HG03469 (cell line): Measurements from ENCODE around the gene DENND5A.
"Not testable (repeated sequence)": the region's sequence is repeated elsewhere in the genome, so short reads cannot be mapped to it uniquely, and the experiment has no call there.

Experiments
- ATAC-seq: cut with Tn5 transposase; IDR thresholded peaks from one replicate; pipeline ENCODE4 v1.9.1; 2021; ENCODE audit warnings: mild to moderate bottlenecking, moderate library complexity, moderate number of reproducible peaks; ENCODE audit not compliant: unreplicated experiment

DENND5A gene

DNA sequence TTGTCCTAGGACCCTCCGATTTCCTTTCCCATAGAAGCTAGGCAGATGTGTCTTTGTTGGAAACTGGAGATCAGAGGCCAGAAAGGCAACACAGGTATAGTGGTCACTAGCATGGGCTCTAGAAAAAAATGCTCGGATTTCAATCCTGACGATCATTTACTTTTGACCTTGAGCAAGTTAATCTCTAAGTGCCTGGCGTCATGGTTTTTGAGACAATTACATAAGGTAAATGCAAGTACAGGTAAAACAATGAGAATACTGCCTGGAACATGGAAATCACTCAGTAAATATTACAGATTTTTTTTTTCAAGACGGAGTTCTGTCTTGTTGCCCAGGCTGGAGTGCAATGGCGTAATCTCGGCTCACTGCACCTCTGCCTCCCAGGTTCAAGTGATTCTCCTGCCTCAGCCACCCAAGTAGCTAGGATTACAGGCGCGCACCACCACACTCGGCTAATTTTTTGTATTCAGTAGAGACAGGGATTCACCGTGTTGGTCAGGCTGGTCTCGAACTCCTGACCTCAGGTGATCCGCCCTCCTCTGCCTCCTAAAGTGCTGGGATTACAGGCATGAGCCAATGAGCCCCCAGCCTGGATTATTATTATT lies 1.1 kb upstream of the DENND5A start:
- no peak for ATAC-seq

DNA sequence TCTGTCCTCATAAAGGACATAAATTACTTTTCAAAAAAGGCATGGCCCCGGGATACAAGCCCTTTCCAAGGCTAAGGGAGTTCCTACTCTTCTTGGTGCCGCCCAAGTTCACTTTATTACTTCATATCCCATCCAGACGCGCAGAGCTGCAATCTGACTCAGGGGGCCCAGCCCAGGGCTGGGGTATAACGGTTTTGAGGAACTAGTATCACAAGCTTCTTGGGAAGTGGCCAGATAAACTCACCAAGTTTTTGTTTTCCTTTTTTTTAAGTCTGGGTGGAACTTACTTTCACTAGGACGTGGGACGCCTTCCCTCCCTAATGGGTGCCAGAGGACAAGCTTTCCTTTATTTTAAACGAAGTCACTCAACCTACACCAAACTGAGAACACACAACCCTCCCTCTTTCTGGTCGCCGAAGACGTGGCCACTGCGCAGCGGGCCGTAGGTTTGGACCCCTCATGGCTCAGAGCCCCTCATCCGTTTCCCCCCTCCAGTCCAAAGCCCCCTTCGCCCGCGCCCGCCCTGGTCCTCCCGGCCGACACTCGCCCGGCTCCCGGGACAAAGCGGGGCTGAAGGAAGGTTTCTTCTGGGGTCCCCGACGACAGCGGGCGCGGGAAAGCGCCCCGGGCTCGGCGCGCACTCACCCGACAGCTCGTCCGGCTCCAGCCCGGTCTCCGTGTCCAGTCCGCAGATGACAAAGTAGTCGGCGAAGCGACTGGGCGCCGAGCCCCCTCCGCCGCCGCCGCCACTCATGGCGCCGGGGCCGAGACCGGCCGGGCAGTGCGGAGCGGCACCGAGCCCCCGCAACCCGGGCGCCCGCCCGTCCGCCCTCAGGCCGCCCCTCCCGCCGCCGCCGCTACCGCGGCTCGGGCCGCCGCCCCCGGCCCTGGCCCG lies 587 bp downstream of the DENND5A start:
- ATAC-seq, result no peak

DNA sequence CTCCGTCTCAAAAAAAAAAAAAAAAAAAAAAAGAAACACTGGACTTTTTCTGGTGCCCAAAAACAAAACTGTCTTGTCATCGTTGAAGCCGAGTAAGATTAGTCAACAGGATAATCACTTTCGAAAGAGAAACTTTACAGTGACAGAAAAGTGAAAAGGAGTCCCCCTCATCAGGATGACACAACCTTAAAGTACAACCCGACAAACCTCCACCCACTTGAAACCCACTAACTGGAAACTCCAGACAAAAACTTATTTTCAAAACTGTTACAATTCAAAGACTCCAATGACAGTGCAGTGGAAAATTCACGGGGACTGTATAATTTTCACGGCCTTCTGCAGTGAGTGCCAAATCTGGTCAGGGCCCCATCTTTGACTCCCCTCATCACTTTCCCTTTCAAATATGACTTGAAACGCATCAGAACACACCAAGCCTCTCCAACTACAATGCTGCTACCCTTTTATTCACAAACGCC lies 1.3 kb downstream of the DENND5A start:
- ATAC-seq, result peak; percentile 34

DNA sequence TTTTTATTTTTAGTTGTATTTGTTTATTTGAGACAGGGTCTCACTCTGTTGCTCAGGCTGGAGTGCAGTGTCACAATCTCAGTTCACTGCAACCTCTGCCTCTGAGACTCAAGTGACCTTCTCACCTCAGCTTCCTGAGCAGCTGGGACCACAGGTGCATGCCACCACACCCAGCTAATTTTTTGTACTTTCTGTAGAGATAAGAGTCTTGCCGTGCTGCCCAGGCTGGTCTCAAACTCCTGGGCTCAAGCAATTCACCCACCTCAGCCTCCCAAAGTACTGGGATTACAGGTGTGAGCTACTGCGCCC lies 4.4 kb downstream of the DENND5A start:
- not testable (repeated sequence) for ATAC-seq

DNA sequence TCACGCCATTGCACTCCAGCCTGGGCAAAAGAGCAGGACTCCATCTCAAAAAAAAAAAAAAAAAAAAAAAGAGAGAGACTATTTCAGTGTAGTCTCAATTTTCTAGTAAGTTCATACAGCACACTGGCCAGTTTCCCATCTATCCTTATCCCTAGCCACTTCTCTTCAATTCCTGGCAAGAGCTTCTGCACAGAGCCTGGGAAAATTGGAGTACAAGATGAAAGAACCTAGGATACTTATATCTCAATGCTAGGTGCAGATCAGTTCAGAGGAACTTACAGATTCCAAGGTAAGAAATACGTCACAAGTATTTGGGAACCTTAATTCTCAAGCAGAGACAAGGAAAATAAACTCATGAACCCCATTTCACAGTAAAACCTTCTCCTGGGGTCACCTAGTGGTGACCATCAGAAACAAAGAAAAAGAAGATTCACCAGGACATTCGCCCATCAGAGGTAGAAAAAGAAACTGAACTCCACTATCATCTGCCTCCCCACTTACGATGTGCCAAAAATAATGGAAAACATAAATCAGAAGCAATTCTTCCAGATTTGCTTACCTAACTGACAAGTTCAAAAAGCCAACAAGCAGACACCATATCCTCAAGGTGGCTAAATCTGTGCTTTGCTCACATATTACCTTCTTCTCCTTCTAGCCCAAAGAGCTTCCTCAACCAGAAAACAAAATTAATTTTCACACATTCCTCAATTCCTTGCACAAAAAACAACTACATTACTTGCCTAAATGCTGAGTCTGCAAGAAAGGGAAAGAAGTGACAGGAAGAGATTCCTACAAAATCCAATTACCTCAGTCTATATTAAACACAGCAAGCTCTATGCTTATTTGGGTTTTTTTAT lies 4.9 kb downstream of the DENND5A start:
- no peak for ATAC-seq

DNA sequence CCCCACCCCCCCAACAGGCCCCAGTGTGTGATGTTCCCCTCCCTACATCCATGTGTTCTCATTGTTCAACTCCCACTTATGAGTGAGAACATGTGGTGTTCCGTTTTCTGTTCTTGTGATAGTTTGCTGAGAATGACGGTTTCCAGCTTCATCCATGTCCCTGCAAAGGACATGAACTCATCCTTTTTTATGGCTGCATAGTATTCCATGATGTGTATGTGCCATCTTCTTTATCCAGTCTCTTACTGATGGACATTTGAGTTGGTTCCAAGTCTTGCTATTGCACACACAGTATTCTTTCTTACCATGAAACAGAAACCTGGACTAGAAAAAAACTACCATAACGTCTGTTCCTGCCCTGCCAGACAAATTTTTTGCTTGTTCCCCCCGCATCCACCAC lies 6.9 kb downstream of the DENND5A start:
- not testable (repeated sequence) for ATAC-seq

DNA sequence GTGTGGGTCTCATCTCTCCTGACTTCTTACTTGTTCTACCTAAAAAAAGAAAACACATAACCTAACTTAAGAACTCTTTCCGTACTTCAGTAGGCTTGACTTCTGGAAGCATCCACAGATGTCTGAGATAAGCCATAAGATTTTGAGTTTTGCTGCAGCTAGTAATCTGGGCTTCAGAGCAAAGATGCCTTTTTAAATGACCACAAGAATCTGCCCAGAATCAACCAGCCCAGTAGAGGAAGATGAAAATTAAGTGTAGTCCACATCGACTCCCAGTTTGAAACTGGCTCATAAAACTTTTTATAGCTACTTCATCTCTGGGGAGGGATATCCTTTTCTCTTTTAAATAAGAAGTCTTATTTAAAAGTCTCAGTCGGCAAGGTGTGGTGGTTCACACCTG lies 10.7 kb downstream of the DENND5A start:
- ATAC-seq, result no peak

DNA sequence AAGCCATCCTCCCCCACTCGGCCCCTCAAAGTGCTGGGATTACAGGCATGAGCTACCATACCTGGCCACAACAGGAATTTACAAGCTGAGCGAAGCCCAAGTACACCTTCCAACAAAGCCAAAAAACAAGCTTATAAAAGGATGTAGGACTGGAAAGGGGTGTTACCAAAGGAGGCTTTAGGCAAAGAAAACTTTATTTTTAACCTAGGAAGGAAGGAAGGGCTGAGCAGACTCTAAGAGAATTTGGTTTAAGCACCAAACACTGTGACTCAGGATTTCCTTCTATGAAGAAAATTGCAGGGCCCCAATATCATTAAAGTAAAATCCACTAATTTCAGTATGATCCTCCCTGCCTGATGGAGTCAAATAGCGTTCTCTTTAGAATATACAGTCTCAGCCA lies 12.1 kb downstream of the DENND5A start:
- no peak for ATAC-seq

DNA sequence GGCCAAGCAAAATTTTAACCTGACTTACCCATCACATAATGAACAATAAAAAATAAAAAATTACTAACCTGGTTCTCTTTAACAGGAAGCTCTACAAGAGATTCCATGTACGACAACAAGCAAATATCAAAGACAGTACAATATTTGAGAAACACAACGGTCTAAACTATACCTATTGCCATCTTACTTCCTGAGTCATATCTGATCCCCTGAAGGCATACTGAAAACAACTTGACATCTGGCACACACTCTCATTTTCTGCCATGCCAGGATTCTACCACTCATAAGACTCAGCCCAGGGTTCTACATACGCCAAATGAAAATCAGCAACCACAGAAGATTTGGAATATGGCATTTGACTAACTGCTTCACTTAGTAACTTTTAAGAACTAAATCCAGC lies 13.8 kb downstream of the DENND5A start:
- ATAC-seq, result no peak

DNA sequence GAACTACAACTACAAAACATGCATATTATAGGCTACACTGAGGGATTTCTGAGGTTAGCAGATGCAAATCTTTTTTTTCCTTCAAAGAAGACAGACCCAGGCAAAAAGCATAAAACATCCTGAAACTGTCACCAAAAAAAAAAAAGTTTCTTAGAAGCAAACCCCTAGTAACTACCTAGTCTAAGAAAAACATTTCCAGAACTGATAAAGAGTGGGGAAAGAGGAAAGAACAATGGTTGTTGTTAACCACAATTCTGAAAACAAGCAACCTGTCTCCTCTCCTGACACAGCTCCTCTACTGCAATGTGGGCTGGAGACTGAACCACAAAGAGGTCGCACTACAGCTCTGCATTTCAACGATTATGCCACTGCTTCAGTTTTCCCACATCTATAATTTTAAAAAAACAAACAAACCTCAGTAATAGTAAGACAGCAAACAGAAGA lies 15.0 kb downstream of the DENND5A start:
- peak; percentile 53 for ATAC-seq

DNA sequence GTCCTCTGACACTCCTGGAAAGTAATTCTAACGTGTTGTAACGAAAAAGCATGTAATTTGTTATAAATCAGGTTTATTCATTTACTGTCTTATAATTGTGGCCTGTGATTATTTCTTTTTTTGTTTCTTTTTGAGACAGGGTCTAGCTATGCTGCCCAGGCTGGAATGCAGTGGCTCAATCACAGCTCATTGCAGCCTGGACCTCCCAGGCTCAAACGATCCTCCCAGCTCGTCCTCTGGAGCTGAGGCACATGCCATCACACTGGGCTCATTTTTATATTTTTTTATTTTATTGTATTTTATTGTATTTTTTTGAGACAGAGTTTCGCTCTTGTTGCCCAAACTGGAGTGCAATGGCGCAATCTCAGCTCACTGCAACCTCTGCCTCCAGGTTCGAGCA lies 15.9 kb downstream of the DENND5A start:
- ATAC-seq, result no peak

DNA sequence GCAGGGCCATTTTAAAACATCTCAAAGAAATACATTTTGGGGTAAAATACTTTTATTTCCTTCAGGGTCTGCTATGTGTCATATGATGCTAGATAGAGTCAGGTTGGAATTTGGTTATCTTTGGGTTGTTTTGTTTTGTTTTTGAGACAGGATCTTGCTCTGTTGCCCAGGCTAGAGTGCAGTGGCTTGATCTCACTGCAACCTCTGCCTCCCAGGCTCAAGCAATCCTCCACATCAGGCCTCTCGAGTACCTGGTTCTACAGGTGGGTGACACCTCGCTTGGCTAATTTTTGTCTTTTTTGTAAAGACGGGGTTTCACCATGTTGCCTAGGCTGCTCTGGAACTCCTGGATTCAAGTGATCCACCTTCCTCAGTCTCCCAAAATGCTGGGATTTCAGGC lies 17.3 kb downstream of the DENND5A start:
- ATAC-seq, result no peak

DNA sequence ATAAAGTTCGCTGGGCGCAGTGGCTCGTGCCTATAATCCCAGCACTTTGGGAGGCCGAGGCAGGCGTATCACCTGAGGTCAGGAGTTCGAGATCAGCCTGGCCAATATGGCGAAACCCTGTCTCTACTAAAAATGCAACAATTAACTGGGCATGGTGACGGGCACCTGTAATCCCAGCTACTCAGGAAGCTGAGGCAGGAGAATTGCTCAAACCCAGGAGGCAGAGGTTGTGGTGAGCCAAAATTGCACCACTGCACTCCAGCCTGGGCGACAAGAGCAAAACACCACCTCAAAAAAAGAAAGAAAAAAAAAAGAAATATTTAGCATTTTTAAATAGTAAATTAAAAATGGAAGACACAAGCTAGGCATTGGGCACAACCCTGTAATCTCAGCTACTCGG lies 28.9 kb downstream of the DENND5A start:
- ATAC-seq, result not testable (repeated sequence)

DNA sequence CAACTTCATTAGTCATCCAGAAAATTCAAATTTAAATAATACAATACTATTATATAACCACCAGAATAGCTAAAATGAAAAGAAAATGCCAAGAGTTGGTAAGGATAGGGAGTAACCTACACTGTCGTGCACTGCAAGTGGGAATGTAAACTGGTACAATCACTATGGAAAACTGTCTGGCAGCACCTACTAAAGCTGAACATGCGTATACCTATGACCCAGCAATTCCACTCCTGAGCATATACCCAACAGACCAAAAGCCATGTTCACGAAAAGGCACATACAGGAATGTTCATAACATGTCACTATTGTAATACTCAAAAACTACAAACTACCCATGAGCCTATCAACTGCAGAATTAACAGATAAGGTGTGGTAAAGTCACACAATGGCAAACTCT lies 32.7 kb downstream of the DENND5A start:
- ATAC-seq, result no peak

DNA sequence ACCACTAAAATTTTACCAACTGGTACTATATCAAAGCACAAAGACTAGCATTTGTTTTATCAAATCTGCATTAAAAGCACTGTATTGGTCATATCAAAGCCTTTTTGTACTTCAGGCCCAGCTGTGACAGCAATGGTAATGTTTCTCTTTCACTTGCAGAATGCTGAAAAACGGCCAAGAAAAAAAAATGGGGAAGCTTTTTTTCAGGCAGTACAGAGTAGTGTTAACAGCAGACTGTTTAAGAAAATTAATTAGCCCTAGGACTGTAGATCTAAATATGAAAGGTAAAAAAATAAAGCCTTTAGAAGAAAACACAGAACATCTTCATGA lies 33.3 kb downstream of the DENND5A start:
- no peak for ATAC-seq

DNA sequence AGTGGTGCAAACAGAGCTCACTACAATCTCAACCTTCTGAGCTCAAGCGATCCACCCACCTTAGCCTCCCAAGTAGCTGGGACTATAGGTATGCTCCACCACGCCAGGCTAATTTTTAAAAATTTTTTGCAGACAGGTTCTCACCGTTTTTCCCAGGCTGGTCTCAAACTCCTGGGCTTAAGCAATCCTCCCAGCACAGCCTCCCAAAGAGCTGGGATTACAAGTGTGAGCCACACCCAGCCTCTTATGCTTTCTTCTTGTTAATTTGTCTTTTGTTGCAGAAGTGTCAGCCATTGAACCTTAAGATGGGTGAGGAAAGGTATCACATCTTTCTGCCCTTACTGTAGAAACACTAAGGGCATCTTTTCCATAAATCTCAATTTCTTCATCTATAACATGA lies 34.9 kb downstream of the DENND5A start:
- no peak for ATAC-seq

DNA sequence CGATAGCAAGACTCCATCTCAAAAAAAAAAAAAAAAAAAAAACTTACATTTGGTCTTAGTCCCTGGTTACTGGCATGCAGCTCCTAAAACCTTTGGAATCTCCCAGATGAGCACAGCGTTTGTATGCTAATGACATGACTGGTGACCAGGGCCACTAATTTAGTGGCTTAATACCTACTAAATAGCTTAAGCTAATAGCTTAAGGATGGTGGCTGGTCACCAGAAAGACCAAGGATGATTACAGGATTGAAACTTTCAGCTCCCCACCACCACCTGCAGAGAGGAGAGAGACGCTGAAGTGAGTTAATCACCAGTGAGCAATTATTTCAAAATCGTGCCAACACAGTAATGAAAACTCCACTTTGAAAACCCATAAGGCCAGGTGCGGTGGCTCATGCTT lies 37.1 kb downstream of the DENND5A start:
- no peak for ATAC-seq

DNA sequence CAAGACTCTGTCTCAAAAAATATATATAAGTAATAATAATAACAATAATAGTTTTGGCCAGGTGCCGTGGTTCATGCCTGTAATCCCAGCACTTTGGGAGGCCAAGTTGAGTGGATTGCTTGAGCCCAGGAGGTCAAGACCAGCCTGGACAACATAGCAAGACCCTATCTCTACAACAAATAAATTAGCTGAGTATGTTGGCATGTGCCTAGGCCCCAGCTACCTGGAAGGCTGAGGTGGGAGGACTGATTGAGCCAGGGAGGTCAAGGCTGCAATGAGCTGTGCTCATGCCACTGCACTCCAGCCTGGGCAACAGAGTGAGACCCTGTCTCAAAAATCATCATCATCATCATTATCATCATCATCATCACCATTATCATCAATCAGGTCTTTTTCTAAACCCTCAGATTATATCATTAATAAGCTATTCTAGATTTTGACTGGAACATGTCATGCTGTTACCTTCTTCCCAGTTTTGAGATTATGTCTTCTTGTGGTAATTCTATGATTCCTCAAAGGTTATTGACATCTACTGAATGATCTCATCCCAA lies 39.3 kb downstream of the DENND5A start:
- ATAC-seq, result no peak

DNA sequence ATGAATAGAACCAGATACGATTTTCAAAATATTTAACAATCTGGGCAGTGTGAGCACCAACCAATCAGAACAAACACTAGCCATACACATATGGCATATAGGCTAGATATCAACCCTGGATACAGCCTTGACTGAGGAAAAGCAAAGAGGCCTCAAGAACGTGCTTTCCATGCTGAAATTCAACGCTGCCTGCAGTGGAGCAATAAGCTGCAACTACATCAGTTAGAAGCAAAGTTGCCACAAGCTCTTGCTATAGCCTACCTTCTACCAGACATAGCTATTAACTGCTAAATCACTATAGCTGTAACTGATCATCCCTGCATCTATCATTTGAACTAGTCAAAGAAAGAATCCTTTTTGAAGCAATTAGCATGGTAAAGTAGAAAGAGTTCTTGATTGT lies 42.5 kb downstream of the DENND5A start:
- ATAC-seq, result no peak

DNA sequence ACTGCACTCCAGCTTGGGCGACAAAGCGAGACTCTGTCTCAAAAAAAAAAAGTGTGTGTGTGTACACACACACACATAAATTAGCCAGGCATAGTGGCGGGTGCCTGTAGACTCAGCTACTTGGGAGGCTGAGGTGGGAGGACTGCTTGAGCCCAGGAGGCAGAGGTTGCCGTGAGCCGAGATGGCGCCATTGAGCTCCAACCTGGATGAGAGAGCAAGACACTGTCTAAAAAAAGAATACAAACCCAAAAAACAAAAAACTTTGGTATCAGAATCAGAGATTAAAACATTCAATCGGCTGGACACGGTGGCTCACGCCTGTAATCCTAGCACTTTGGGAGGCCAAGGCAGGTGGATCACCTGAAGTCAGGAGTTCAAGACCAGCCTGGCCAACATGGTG lies 44.3 kb downstream of the DENND5A start:
- ATAC-seq, result not testable (repeated sequence)

DNA sequence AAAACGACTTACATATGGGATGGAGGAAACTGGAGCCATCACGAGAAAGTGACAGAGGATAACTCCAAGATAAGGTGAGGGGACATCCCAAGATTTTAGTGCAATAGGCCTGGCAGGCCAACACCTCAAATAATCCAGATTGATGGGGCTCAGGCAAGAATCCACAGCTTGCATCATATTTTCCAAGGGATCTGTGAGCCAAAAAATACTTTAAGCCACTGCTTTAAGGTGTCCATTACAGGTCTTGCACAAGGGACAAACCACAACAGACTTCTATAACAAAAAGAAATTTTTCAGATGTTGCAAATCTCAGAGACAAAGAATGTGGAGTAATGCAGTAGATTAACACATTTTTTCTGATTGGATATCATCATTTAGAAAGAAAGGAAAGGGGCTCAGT lies 45.6 kb downstream of the DENND5A start:
- ATAC-seq, result no peak
